Central memory CD8-positive, alpha-beta T cell (primary cell): Measurements from ENCODE around the gene DZIP1L.

Experiments used
- ATAC-seq: fragments of 150-1000 bp; cut with Tn5 transposase; replicated peaks from 2 replicates; pipeline ENCODE4 v1.10.0; 2022; ENCODE audit warnings: mild to moderate bottlenecking, moderate FRiP score, moderate number of reproducible peaks; ENCODE audit not compliant: poor library complexity, severe bottlenecking; ENCODE audit errors: extremely low read depth
- DNase-seq, 2 donors: peaks; one replicate each; pipeline ENCODE4 v3.0.0; 2021; ENCODE audit warnings: low spot score in 2 of 2
- H3K27ac Mint-ChIP-seq: one replicate; pipeline ENCODE4 v1.8.0; 2022; ENCODE audit warnings: low read depth, mild to moderate bottlenecking, moderate library complexity, mixed read lengths
- H3K27me3 Mint-ChIP-seq: one replicate; pipeline ENCODE4 v1.8.0; 2022; ENCODE audit warnings: mixed read lengths
- H3K36me3 Mint-ChIP-seq: one replicate; pipeline ENCODE4 v1.8.0; 2022; ENCODE audit warnings: mild to moderate bottlenecking, moderate library complexity, mixed read lengths; ENCODE audit not compliant: insufficient read depth
- H3K4me1 Mint-ChIP-seq: one replicate; pipeline ENCODE4 v1.8.0; 2022; ENCODE audit warnings: mixed read lengths
- H3K4me3 Mint-ChIP-seq: one replicate; pipeline ENCODE4 v1.8.0; 2022; ENCODE audit warnings: mild to moderate bottlenecking, moderate library complexity, mixed read lengths
- H3K9me3 Mint-ChIP-seq: one replicate; pipeline ENCODE4 v1.8.0; 2022; ENCODE audit warnings: mixed read lengths

Gene DZIP1L

DNA sequence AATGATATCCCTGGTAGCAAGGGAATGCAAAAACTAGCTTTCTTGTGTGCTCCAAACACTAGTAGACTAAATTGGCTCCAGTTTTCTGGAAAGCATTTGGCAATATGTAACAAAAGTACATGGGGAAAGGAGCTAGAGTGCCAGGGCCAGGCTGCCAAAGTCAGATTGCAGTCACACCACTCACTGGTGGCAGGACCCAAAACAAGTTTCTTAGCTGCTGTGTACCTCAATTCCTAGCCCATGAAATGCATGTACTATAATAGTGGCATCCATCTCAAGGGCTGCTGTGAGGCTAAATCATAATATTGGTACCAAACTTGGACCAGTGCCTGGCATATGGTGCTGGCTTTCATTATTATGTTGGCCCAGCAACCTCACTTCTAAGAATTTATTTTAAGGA is 56.1 kb downstream of the DZIP1L start:
- no peak overlapping the region for H3K4me3 Mint-ChIP-seq
- H3K27ac Mint-ChIP-seq: no peak overlapping the region
- no peaks in the 10 kb centered on the region for H3K4me1 Mint-ChIP-seq
- no peaks in the 10 kb centered on the region for H3K9me3 Mint-ChIP-seq
- no peak for DNase-seq
- H3K27me3 Mint-ChIP-seq: peaks cover 24% of the 10 kb centered on the region
- ATAC-seq: no peak
- H3K36me3 Mint-ChIP-seq: peaks cover 1% of the 10 kb centered on the region

DNA sequence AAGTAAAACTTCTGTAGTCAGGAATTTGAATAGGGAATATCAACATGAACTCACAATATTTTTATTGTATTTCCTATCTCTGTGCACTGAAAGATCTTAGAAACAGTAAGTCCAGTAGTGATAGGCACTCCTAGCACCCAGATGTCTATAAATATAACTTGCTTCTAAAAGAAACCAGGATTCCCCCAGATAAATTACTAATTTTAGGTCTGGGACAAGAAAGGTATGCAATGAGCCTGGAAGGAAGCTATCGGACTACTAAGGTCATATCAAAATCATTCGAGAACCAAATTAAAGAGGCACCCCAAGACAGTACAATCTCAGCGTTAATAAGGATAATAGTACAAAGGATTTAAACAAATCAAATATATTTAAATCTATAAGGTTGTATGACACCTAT is 58.0 kb downstream of the DZIP1L start:
- H3K36me3 Mint-ChIP-seq: peaks cover 1% of the 10 kb centered on the region
- no peaks in the 10 kb centered on the region for H3K9me3 Mint-ChIP-seq
- H3K27me3 Mint-ChIP-seq: peaks cover 42% of the 10 kb centered on the region
- no peak overlapping the region for H3K27ac Mint-ChIP-seq
- DNase-seq (no peak), ATAC-seq (no peak)
- H3K4me1 Mint-ChIP-seq: no peaks in the 10 kb centered on the region
- no peak overlapping the region for H3K4me3 Mint-ChIP-seq

DNA sequence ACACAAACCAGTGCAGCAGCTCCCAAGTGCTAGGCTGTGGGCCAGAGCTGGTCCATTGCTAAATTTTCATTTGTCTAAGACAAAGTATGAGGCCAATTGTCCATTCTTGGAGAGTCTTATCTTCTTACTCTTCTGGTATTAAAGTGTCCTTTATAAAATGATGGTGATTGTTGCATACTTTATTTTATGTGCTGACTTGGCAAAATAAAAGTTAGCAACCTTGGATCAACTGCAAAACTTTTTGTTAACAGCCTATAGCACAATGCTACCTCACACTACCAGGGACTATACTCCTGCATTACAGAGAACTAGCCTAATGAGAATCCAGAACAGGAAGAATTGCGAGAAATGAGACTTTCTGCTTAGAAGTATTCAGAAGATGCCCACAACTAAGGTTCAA is 61.4 kb downstream of the DZIP1L start:
- Mint-ChIP-seq H3K27ac (no peak overlapping the region), H3K27me3 (peaks cover 43% of the 10 kb centered on the region), H3K9me3 (peaks cover 5% of the 10 kb centered on the region), H3K4me3 (no peak overlapping the region), H3K36me3 (peaks cover 5% of the 10 kb centered on the region), H3K4me1 (no peaks in the 10 kb centered on the region)
- no peak for DNase-seq
- ATAC-seq: no peak

DNA sequence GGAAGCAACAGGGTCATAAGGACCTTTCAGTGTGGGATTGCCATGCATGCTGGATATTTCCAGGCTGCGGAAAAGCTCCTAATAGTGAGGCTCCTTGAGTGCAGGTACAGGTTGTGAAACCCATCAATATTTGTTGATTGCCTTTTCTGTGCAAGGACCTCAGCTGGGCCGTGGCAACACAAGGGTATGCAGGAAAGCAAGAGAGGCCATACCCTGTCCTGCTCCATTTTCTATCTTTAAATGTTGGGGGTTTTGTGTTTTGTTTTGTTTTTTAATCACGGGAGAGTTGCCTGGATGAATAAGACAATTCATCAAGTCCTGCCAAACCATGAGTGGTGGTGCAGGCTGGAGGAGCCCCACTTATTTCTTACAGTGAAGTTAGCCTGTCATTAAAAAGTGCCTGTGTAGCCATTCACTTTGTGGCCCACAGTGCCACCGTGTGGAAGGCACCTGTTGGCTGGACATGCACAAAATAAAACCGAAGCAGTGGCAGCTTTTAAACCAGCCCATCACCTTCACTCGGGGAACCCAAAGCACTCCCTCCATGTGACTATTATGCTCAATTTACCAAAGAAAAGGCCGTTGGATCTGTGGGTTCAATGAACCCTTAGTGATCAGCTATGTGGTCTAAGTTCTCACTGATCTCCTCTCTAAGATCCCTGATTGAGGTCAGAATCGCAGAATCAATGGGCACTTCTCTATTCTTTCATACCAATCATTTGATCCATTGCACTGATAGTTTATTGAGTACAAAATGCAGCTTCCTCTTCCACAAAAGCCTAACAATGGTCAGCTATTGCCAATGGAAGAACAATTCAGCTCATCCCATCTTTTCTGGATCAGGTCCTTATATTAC is 63.2 kb downstream of the DZIP1L start:
- no peak for DNase-seq
- Mint-ChIP-seq H3K9me3 (peaks cover 5% of the 10 kb centered on the region), H3K27me3 (peaks cover 43% of the 10 kb centered on the region), H3K4me1 (no peaks in the 10 kb centered on the region), H3K4me3 (no peak overlapping the region), H3K27ac (no peak overlapping the region), H3K36me3 (peaks cover 4% of the 10 kb centered on the region)
- no peak for ATAC-seq

DNA sequence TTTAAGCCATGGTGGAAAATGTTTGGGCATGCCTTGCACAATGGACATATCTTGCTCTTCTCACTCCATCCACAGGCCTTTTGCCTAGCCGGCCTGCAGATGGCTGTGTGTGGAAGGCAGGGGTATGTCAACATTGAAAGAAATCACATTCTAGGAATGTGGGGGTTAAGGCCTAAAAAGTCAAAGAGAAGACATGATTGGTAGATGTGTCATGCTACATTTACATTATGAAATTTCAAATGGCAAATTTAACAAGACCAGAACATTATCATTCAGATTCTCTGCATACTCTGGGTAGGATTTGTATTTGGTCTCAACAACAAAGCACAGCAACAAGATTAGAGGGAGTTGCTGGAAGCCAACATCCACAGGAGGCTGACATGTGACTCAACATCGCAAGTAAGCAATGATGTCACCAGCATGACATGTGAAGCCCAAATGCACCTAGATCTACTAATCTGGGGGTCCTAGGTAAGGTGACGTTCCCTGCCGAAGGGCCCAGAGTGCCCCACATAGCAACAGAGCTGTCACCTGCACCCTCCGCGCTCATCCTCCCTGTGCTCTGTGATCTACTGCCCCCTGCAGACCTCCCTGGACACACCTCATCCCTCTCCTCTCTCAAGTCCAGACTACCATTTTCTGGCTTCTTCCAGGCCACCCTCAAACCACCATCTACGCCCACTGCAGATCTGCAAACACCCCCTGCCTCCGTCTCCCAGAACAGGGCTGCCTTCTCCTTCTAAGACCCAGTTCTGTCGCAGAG is 66.1 kb downstream of the DZIP1L start:
- ATAC-seq (no peak), DNase-seq (no peak)
- Mint-ChIP-seq H3K36me3 (peaks cover 4% of the 10 kb centered on the region), H3K9me3 (peaks cover 5% of the 10 kb centered on the region), H3K27me3 (peaks cover 35% of the 10 kb centered on the region), H3K4me3 (no peak overlapping the region), H3K27ac (no peak overlapping the region), H3K4me1 (no peaks in the 10 kb centered on the region)

DNA sequence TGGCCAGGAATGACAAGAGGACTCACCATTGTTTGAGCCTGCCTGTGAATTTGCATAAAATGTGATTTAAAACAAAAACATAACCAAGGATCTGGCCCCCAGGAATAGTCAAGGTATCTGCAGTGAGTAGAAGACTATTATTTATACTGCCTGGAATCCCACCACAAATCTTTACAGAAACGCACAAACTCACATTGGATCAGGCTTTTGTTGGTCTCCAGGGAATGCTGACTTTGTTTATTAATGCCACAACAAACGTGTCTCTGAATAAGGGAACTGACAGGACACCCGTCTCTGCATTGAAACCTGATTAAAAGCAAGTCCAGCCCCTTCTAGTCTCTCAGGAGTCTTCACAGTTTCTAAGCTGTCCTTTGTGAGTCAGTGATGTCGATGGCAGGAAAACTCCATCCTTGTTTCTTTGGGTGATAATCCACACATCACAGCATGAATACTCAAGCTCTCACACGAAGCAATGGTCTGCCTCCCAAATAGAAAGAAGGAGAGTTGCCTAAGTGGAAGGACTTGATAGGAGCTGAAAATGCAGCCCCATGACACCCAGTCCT is 67.7 kb downstream of the DZIP1L start:
- peaks cover 25% of the 10 kb centered on the region for H3K27me3 Mint-ChIP-seq
- no peaks in the 10 kb centered on the region for H3K4me1 Mint-ChIP-seq
- no peak overlapping the region for H3K4me3 Mint-ChIP-seq
- peaks cover 4% of the 10 kb centered on the region for H3K36me3 Mint-ChIP-seq
- H3K9me3 Mint-ChIP-seq: peaks cover 5% of the 10 kb centered on the region
- no peak for DNase-seq
- no peak for ATAC-seq
- no peak overlapping the region for H3K27ac Mint-ChIP-seq

DNA sequence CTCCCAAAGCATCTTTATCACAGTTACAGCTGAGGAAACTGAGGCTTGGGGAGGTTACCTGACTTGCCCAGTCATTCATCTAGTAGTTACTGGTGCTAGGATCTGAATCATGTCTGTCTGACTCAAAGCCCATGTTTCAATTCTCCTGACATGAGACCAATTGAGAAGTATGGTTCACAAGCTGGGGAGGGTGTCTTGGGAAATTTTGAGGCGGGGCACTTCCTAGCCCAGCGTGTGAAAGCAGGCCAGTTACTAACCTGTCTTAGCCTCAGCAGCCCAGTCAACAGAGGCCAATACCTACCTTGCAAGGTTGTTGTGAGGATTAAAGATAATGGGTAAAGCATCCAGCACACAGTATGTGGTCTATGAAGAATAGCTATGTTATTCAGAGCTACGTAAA is 68.5 kb downstream of the DZIP1L start:
- no peak overlapping the region for H3K4me3 Mint-ChIP-seq
- H3K27me3 Mint-ChIP-seq: peaks cover 27% of the 10 kb centered on the region
- H3K27ac Mint-ChIP-seq: no peak overlapping the region
- H3K4me1 Mint-ChIP-seq: no peaks in the 10 kb centered on the region
- ATAC-seq: no peak
- H3K36me3 Mint-ChIP-seq: peaks cover 4% of the 10 kb centered on the region
- H3K9me3 Mint-ChIP-seq: peaks cover 5% of the 10 kb centered on the region
- no peak for DNase-seq

DNA sequence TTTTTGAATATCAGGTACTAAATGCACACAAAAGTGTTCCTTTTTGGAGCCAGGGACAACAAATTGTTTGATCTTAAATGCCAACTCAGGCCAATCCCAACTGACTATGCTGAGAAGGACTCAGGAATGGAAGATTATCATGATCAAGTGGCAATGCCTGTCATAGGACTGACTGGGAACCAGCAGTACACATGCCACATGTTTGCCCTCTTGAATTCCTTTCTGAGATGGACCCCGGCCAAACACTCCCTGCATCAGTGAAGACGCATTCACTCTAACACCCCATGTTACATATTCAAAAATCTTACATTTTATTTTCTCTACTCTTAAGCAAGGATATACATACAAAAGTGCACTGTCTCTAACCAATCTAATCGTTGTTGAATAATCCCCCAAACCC is 69.3 kb downstream of the DZIP1L start:
- H3K36me3 Mint-ChIP-seq: peaks cover 2% of the 10 kb centered on the region
- DNase-seq (no peak), ATAC-seq (no peak)
- peaks cover 5% of the 10 kb centered on the region for H3K9me3 Mint-ChIP-seq
- H3K27me3 Mint-ChIP-seq: peaks cover 34% of the 10 kb centered on the region
- H3K4me1 Mint-ChIP-seq: no peaks in the 10 kb centered on the region
- H3K4me3 Mint-ChIP-seq: no peak overlapping the region
- no peak overlapping the region for H3K27ac Mint-ChIP-seq

DNA sequence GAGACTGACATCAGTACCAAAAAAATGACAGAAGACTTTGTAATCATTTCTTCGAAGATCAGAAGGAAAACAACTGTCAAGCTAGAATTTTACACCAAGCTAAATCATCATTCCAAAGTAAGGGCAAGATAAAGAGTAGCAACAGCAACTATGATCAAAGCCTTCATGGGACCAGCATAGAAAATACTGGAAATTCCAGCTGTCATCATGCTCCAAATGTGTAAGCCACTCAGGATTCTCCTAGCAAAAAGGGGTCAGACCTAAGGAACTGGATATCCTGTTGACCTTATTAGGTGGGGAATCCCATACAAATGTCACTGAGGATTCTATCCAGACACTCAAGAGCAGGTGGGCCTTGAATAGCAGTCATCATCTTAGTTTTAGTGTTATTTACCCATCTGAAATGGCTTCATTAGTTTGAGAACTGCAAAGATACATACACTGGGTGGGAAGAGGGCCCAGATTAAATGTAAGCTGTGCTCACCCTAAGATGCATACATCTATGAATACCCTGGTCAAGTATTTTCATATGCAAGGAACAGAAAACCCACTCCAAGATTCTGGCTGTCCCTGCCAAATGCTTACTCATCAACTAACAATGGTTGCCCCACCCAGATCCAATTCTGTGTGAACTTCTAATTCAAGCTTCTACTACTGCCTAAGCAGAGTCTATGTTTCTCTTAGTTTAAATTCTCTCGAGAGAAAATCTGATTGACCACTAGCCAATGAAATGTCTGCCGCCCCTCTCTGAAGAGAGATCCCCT is 72.0 kb downstream of the DZIP1L start:
- ATAC-seq (no peak), DNase-seq (no peak)
- Mint-ChIP-seq H3K27ac (no peak overlapping the region), H3K4me1 (no peaks in the 10 kb centered on the region), H3K9me3 (no peaks in the 10 kb centered on the region), H3K4me3 (no peak overlapping the region), H3K36me3 (no peaks in the 10 kb centered on the region), H3K27me3 (peaks cover 55% of the 10 kb centered on the region)

DNA sequence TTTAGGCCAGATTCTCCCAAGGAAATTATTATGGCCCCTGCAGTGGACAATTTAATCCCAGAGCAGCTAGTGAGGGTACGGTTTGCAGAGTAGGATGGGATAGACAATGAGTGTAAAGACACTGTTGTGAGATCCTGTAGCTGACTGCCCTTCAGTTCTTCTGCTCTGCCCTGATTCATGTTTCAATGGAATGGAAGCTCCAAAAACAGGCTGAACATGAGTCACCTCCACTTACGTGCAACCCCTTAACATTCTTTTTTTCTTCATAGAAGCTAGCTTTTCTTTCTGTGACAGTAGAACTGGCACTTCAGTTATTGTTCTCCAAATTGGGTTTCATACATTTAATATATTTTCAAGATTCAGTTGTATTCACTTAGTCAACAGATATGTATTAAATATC is 73.4 kb downstream of the DZIP1L start:
- H3K36me3 Mint-ChIP-seq: no peaks in the 10 kb centered on the region
- H3K27me3 Mint-ChIP-seq: peaks cover 67% of the 10 kb centered on the region
- H3K27ac Mint-ChIP-seq: no peak overlapping the region
- H3K4me1 Mint-ChIP-seq: no peaks in the 10 kb centered on the region
- no peaks in the 10 kb centered on the region for H3K9me3 Mint-ChIP-seq
- DNase-seq (no peak), ATAC-seq (no peak)
- H3K4me3 Mint-ChIP-seq: no peak overlapping the region

DNA sequence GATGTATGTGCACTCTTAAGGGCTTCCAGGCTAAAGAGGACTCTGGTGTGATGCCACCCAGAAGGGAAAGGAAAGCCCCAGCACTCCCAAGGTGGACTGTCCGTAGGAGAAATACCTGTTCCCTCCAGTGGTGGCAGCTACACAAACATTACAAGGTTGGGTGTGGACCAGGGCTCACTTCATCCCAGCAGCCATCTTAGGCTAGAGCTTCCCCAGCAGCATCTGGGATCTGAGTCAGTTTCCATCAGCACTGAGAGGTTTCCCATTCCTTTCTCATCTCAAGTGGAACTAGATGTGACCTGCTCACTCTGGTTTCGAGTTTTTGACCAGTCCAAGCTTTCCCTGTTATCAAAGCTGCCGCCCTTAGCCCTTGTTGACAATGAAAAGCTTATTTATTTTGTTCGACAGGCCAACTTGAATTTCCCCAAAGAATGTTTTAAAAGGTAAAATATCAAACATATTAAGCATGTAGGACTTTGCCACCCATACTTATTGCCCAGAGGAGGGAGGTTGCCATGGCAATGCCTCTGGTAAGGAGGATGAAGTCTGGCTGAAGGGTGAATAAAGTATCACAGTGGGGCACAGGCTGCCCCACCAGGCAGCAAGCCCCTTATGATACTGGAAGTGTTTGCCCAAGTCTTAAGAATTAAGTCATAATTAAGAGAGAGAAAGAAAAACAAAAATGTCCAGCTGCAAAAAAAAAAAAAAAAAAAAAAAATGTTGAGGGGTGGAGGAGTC is 76.5 kb downstream of the DZIP1L start:
- Mint-ChIP-seq H3K9me3 (no peaks in the 10 kb centered on the region), H3K4me3 (no peak overlapping the region), H3K27ac (no peak overlapping the region), H3K36me3 (no peaks in the 10 kb centered on the region), H3K27me3 (peaks cover 69% of the 10 kb centered on the region), H3K4me1 (no peaks in the 10 kb centered on the region)
- DNase-seq: no peak
- ATAC-seq: no peak

DNA sequence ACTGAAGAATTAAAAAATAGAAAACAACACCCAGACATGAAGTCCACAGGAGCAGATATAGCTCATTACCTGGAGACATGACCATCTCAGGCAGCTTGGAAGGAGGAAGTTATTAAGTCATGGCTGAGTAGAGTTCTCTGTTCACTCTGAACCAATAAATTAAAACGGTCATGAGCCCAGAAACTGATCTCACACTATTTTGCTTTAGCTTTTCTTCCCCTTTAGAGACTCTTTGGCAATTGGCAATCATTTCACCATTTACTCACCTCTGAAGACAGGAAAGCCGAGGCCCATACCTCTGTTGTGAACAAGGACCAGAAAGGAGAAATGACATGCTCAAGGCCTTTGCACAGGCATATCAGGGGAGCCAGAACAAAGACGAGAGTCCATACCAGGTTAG is 78.8 kb downstream of the DZIP1L start:
- Mint-ChIP-seq H3K4me3 (no peak overlapping the region), H3K9me3 (no peaks in the 10 kb centered on the region), H3K27ac (no peak overlapping the region), H3K27me3 (peaks cover 72% of the 10 kb centered on the region), H3K4me1 (no peaks in the 10 kb centered on the region), H3K36me3 (no peaks in the 10 kb centered on the region)
- ATAC-seq (no peak), DNase-seq (no peak)
